ENCODE measurements around the gene CSNK1G2. TPM values are rescaled to one million over a fixed set of nuclear protein-coding genes. Genes with fewer than 3 reads are reported as not detected.

CSNK1G2 gene
- total RNA-seq, 1 experiment from 2014 or later, result 44.4 TPM

DNA sequence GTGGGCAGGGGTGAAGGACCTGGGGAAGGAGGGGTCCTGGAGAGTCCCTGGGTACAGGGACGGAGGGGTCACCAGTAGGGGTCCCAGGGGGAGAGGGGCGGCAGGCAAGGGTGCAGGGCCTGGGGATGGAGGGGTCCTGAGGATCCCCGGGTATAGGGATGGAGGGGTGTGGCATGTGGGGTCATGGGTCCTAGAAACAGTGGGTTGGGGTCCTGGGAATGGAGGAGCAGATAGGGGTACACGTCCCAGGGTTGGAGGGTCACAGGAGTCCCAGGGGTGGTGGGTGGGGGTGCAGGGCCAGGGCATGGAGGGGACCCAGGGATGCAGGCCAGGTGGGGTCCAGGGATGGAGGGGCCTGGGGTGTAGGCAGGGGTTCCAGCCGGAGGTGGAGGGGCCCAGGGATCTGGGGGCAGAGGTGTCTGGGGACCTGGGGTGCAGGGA, 73.2 kb downstream of the CSNK1G2 start:
- TF ChIP-seq CTCF (IDR thresholded peaks at IDR 0.05; ENCODE audit: insufficient read depth in 1 of 2, low read depth in 1 of 2, low read length in 1 of 2, severe bottlenecking in 1 of 2, unreplicated experiment in 1 of 2), result no peak
- no peaks in the 10 kb centered on the region for H3K4me1 Mint-ChIP-seq (ENCODE audit: low read depth, unreplicated experiment)
- H3K4me3 Mint-ChIP-seq (ENCODE audit: unreplicated experiment), result peak overlapping the region; percentile 66
- no peaks in the 10 kb centered on the region for H3K9me3 ChIP-seq
- no TSS peak for BruUV-seq (replicated peaks)
- intact Hi-C loops (cut with micrococcal nuclease; ENCODE audit: unreplicated experiment), result no loop called here
- no peak overlapping the region; the same call in 1 of the 2 replicates for H3K4me3 ChIP-seq (ENCODE audit: low read depth, low read length)
- ChIA-PET POLR2A (no interaction called here), CTCF (no interaction called here)
- no peak overlapping the region for H3K27ac Mint-ChIP-seq (ENCODE audit: unreplicated experiment)
- peaks cover 21% of the 10 kb centered on the region for H3K36me3 Mint-ChIP-seq (ENCODE audit: insufficient read depth, unreplicated experiment)
- H3K4me1 ChIP-seq, result no peaks in the 10 kb centered on the region
- H3K27me3 Mint-ChIP-seq (ENCODE audit: insufficient read depth, unreplicated experiment), result no peaks in the 10 kb centered on the region
- no peaks in the 10 kb centered on the region for H3K9me3 Mint-ChIP-seq (ENCODE audit: unreplicated experiment)
- H3K36me3 ChIP-seq (ENCODE audit: control insufficient read depth, insufficient read depth, low read length), result no peaks in the 10 kb centered on the region
- H3K27me3 ChIP-seq (replicated peaks; ENCODE audit: control insufficient read depth, insufficient read depth, low read length), result no peaks in the 10 kb centered on the region
- no peak for DNase-seq

DNA sequence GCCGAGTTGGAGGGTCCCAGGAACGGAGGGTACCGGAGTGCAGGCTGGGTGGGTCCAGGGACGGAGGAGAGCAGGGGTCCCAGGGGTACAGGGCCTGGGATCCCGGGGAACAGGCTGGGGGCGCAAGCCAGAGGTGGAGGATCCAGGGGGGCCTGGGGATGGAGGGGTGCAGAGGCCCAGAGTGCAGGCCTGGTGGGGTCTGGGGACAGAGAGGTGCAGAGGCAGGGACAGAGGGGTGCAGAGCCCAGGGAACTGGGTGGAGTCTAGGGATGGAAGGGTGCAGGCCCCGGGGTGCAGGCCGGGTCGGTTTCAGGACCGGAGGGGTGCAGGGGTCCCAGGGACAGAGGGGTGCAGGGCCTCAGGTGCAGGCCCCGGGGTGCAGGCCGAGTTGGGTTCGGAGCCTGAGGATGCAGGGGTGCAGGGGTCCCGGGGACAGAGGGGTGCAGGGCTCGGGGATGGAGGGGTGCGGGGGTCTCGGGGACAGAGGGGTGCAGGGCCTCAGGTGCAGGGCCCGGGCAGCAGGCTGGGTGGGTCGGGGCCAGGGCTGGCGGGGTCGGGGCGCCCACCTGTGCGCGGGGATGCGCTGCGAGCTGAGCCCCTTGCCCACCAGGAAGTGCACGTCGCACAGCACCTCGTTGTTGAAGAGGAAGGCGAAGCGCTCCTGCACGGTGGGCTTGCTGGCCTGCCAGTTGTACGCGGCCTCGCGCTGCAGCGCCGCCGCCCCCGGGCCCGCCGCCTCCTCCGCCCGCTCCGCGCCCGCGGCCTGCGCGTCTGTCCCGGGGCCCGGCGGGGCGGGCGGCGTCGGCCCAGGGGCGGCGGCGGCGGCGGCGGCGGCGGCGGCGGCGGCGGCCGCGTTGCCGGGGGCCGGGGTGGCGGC, 74.0 kb downstream of the CSNK1G2 start:
- Mint-ChIP-seq H3K27me3 (ENCODE audit: insufficient read depth, unreplicated experiment) (no peaks in the 10 kb centered on the region), H3K27ac (ENCODE audit: unreplicated experiment) (no peak overlapping the region), H3K9me3 (ENCODE audit: unreplicated experiment) (no peaks in the 10 kb centered on the region), H3K4me1 (ENCODE audit: low read depth, unreplicated experiment) (no peaks in the 10 kb centered on the region), H3K4me3 (ENCODE audit: unreplicated experiment) (peak overlapping the region; percentile 66), H3K36me3 (ENCODE audit: insufficient read depth, unreplicated experiment) (peaks cover 21% of the 10 kb centered on the region)
- H3K4me1 ChIP-seq, result no peaks in the 10 kb centered on the region
- intact Hi-C loops (cut with micrococcal nuclease; ENCODE audit: unreplicated experiment), result no loop called here
- no peaks in the 10 kb centered on the region for H3K27me3 ChIP-seq (replicated peaks; ENCODE audit: control insufficient read depth, insufficient read depth, low read length)
- ChIA-PET CTCF (no interaction called here), POLR2A (no interaction called here)
- no peaks in the 10 kb centered on the region for H3K9me3 ChIP-seq
- peak overlapping the region; percentile 83 for H3K4me3 ChIP-seq (ENCODE audit: low read depth, low read length)
- peak in 1 of 2 experiments; percentile 33 for DNase-seq
- BruUV-seq (replicated peaks), result no TSS peak
- TF ChIP-seq CTCF (IDR thresholded peaks at IDR 0.05; ENCODE audit: insufficient read depth in 1 of 2, low read depth in 1 of 2, low read length in 1 of 2, severe bottlenecking in 1 of 2, unreplicated experiment in 1 of 2), result no peak
- H3K36me3 ChIP-seq (ENCODE audit: control insufficient read depth, insufficient read depth, low read length), result no peaks in the 10 kb centered on the region

GRCh38 chr19:2015608-2015950, 74.6 kb downstream of the CSNK1G2 start, which contains the start of gene BTBD2:
Gene BTBD2, minus strand, starts transcription at chr19:2015714. Its CDS starts 11 bp downstream, at chr19:2015703.
- ChIA-PET CTCF (no interaction called here), POLR2A (no interaction called here)

More at GRCh38 chr19:2015608-2015950, 74.6 kb downstream of the CSNK1G2 start, which contains the start of gene BTBD2:
- no peaks in the 10 kb centered on the region for H3K9me3 ChIP-seq
- TF ChIP-seq CTCF (IDR thresholded peaks at IDR 0.05; ENCODE audit: insufficient read depth in 1 of 2, low read depth in 1 of 2, low read length in 1 of 2, severe bottlenecking in 1 of 2, unreplicated experiment in 1 of 2), result no peak
- no peaks in the 10 kb centered on the region for H3K4me1 ChIP-seq
- H3K4me3 ChIP-seq (ENCODE audit: low read depth, low read length), result peak within 1 kb of the TSS; percentile 83
- Mint-ChIP-seq H3K9me3 (ENCODE audit: unreplicated experiment) (no peaks in the 10 kb centered on the region), H3K4me3 (ENCODE audit: unreplicated experiment) (peak within 1 kb of the TSS; percentile 66), H3K27me3 (ENCODE audit: insufficient read depth, unreplicated experiment) (no peaks in the 10 kb centered on the region), H3K4me1 (ENCODE audit: low read depth, unreplicated experiment) (no peaks in the 10 kb centered on the region), H3K36me3 (ENCODE audit: insufficient read depth, unreplicated experiment) (peaks cover 21% of the 10 kb centered on the region), H3K27ac (ENCODE audit: unreplicated experiment) (no peak within 1 kb of the TSS)
- intact Hi-C loops (cut with micrococcal nuclease; ENCODE audit: unreplicated experiment), result no loop called here
- no peaks in the 10 kb centered on the region for H3K36me3 ChIP-seq (ENCODE audit: control insufficient read depth, insufficient read depth, low read length)
- H3K27me3 ChIP-seq (replicated peaks; ENCODE audit: control insufficient read depth, insufficient read depth, low read length), result no peaks in the 10 kb centered on the region
- BruUV-seq (replicated peaks), result no TSS peak
- peak in 1 of 2 experiments; percentile 54 for DNase-seq
